Body of pancreas (tissue), 4 donors: ENCODE results near the gene TTC33. TPM values are rescaled to one million over a fixed set of nuclear protein-coding genes. Genes with fewer than 3 reads are reported as not detected.

Experiments used
- ATAC-seq: fragments of 150-250 bp; one replicate; pipeline ENCODE4 v1.9.1; 2016
- DNase-seq, 4 donors: peaks; one replicate each; pipeline ENCODE4 v3.0.0-alpha.2; 2019
- H3K27ac ChIP-seq, 4 donors: fragments of 200-600 bp; sonication (generic); 1 replicate in 3 of 4; 2 replicates in 1 of 4; pipeline versions ENCODE4 v1.5.1 to v1.6.1; 2016 to 2019; ENCODE audit warnings: mild to moderate bottlenecking in 1 of 4, mixed read lengths in 1 of 4, moderate library complexity in 1 of 4
- H3K27me3 ChIP-seq, 2 donors: fragments of 200-600 bp; sonication (generic); one replicate each; pipeline ENCODE4 v1.6.0; 2016; ENCODE audit warnings: mild to moderate bottlenecking in 1 of 2
- H3K36me3 ChIP-seq, 2 donors: fragments of 200-600 bp; sonication (generic); replicated peaks in 1 of 2; 2 replicates each; pipeline ENCODE4 v1.5.1; 2016; ENCODE audit warnings: low read depth in 2 of 2; ENCODE audit not compliant: insufficient read depth in 1 of 2
- H3K4me1 ChIP-seq: fragments of 200-600 bp; sonication (generic); one replicate; pipeline ENCODE4 v1.6.0; 2016
- H3K4me3 ChIP-seq, 2 donors: fragments of 200-600 bp; sonication (generic); 1 replicate in 1 of 2; 2 replicates in 1 of 2; pipeline ENCODE4 v1.5.1; 2016 to 2019
- H3K9me3 ChIP-seq, 3 donors: fragments of 200-600 bp; sonication (generic); 1 replicate in 2 of 3; 2 replicates in 1 of 3; pipeline ENCODE4 v1.5.1; 2016
- CTCF ChIP-seq, 7 experiments: fragments of 450-650 bp in 4 of 7; fragments of 200-600 bp in 3 of 7; sonication (generic) in 3 of 7; IDR thresholded peaks; one replicate each; pipeline ENCODE4 v1.5.1; 2016 to 2019; ENCODE audit warnings: antibody characterized with exemption in 7 of 7
- POLR2A ChIP-seq, 3 donors: fragments of 450-650 bp; IDR thresholded peaks; one replicate each; pipeline ENCODE4 v1.6.1; 2016; ENCODE audit warnings: antibody characterized with exemption in 3 of 3, mild to moderate bottlenecking in 2 of 3
- WGBS, 2 donors: methylation state at CpG; one replicate each; pipeline ENCODE4 v1.1.5; 2017; 5-methylcytosine and 5-hydroxymethylcytosine counted together
- intact Hi-C: fragments of 100-400 bp; cut with DNase I; formaldehyde crosslinking; loops from one replicate; pipeline ENCODE4 v1.15.1; 2023
- total RNA-seq, 2 donors: library from RNA; depleted of rRNA; stranded (reverse); fragments of >200 nt; gene quantifications; one replicate each; pipeline ENCODE4 v1.1.0, GENCODE V29; 2016

TTC33 gene
- total RNA-seq, 2 donors from 2014 or later, result 2.3 to 9.3 TPM

GRCh38 chr5:40490464-40491111, 265.2 kb downstream of the TTC33 start:
- Histone ChIP-seq H3K4me3 (no peak overlapping the region), H3K27ac (no peak overlapping the region), H3K4me1 (peaks cover 18% of the 10 kb centered on the region), H3K27me3 (no peaks in the 10 kb centered on the region), H3K36me3 (no peaks in the 10 kb centered on the region), H3K9me3 (no peaks in the 10 kb centered on the region)
- 49 to 71% methylated on average over 4 of the region's 4 CpGs for WGBS, 2 donors
- intact Hi-C loops, result no loop called here
- TF ChIP-seq POLR2A (IDR thresholded peaks at IDR 0.05) (no peak), CTCF (IDR thresholded peaks at IDR 0.05) (no peak)
- ATAC-seq, result no peak
- DNase-seq, result no peak

- DNase-seq (no peak), ATAC-seq (no peak)
- no peak overlapping the region for H3K4me3 ChIP-seq
- H3K36me3 ChIP-seq, result no peaks in the 10 kb centered on the region
- no peaks in the 10 kb centered on the region for H3K9me3 ChIP-seq
- TF ChIP-seq POLR2A (IDR thresholded peaks at IDR 0.05) (no peak), CTCF (IDR thresholded peaks at IDR 0.05) (no peak)
- 87% methylated on average over 3 of the region's 3 CpGs for WGBS, 2 donors
- H3K27ac ChIP-seq, result no peak overlapping the region
- H3K27me3 ChIP-seq, result no peaks in the 10 kb centered on the region
- H3K4me1 ChIP-seq, result peaks cover 26% of the 10 kb centered on the region
- intact Hi-C loops, result no loop called here
These were observed 266.3 kb downstream of the TTC33 start for GRCh38 chr5:40489421-40489820.

GRCh38 chr5:40486437-40487275, 269.1 kb downstream of the TTC33 start:
- H3K4me1 ChIP-seq, result peaks cover 26% of the 10 kb centered on the region
- H3K9me3 ChIP-seq, result no peaks in the 10 kb centered on the region
- TF ChIP-seq POLR2A (IDR thresholded peaks at IDR 0.05) (no peak), CTCF (IDR thresholded peaks at IDR 0.05) (no peak)
- peak; percentile 56 for ATAC-seq
- 61 to 78% methylated on average over 4 of the region's 4 CpGs for WGBS, 2 donors
- peak in 1 of 4 donors; percentile 48 for DNase-seq
- H3K36me3 ChIP-seq, result no peaks in the 10 kb centered on the region
- H3K4me3 ChIP-seq, result no peak overlapping the region
- no peaks in the 10 kb centered on the region for H3K27me3 ChIP-seq
- peak overlapping the region in 1 of 4 donors; percentile 58 for H3K27ac ChIP-seq
- intact Hi-C loops, result no loop called here

GRCh38 chr5:40485021-40485998, 270.5 kb downstream of the TTC33 start:
- no peak overlapping the region for H3K4me3 ChIP-seq
- TF ChIP-seq POLR2A (IDR thresholded peaks at IDR 0.05), result no peak
- no peak for TF ChIP-seq CTCF (IDR thresholded peaks at IDR 0.05)
- peak in 1 of 4 donors; percentile 6 for DNase-seq
- H3K27ac ChIP-seq, result peak overlapping the region in 1 of 4 donors; percentile 58
- no peaks in the 10 kb centered on the region for H3K36me3 ChIP-seq
- no peaks in the 10 kb centered on the region for H3K27me3 ChIP-seq
- no peaks in the 10 kb centered on the region for H3K9me3 ChIP-seq
- H3K4me1 ChIP-seq, result peaks cover 26% of the 10 kb centered on the region
- ATAC-seq, result peak; percentile 48
- WGBS, 2 donors, result 30 to 39% methylated on average over 10 of the region's 10 CpGs
- intact Hi-C loops, result no loop called here
